DOHH2 (cell line): Measurements from ENCODE around the gene FREM3.

ENCODE experiments used
- EZH2phosphoT487 ChIP-seq: fragments of 200-600 bp; sonication (generic); IDR thresholded peaks from 2 replicates; pipeline ENCODE4 v1.6.1; 2017; ENCODE audit warnings: borderline replicate concordance, mild to moderate bottlenecking, antibody characterized with exemption, low read length, moderate library complexity, mixed read lengths
- TF ChIP-seq, protein P1 (sequence below): fragments of 200-600 bp; sonication (generic); IDR thresholded peaks from one replicate; pipeline ENCODE4 v1.5.1; 2014; ENCODE audit warnings: antibody characterized with exemption, mild to moderate bottlenecking, low read depth, low read length; ENCODE audit not compliant: poor library complexity, severe bottlenecking

DNA sequence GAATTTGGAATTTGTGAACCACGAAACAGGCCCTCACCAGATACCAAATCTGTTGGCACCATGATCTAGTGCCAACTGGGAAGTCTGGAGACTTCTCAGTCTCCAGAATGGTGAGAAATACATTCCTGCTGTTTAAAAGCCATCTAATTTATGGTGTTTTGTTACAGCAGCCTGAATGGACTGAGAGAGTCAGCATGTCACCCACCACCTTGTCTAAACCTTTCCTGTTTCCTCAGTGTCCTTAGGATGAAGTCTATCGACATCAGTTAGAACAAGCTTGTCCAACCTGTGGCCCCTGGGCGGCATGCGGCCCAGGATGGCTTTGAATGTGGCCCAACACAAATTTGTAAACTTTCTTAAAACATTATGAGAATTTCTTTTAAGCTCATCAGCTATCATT is 42.1 kb downstream of the FREM3 start:
- TF ChIP-seq, protein P1, sequence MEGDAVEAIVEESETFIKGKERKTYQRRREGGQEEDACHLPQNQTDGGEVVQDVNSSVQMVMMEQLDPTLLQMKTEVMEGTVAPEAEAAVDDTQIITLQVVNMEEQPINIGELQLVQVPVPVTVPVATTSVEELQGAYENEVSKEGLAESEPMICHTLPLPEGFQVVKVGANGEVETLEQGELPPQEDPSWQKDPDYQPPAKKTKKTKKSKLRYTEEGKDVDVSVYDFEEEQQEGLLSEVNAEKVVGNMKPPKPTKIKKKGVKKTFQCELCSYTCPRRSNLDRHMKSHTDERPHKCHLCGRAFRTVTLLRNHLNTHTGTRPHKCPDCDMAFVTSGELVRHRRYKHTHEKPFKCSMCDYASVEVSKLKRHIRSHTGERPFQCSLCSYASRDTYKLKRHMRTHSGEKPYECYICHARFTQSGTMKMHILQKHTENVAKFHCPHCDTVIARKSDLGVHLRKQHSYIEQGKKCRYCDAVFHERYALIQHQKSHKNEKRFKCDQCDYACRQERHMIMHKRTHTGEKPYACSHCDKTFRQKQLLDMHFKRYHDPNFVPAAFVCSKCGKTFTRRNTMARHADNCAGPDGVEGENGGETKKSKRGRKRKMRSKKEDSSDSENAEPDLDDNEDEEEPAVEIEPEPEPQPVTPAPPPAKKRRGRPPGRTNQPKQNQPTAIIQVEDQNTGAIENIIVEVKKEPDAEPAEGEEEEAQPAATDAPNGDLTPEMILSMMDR, result no peak
- no peak for TF ChIP-seq EZH2phosphoT487
